ENCODE data around the gene UBE2M.
"Not testable (repeated sequence)": the region's sequence is repeated elsewhere in the genome, so short reads cannot be mapped to it uniquely, and the experiment has no call there.

Gene UBE2M

GRCh38 chr19:58582985-58583384 lies 24.6 kb upstream of the UBE2M start:
- no peak for DNase-seq (ENCODE audit: low spot score)
- CTCF ChIA-PET, result no interaction called here

GRCh38 chr19:58581227-58582141 lies 23.1 kb upstream of the UBE2M start:
- DNase-seq (ENCODE audit: low spot score), result no peak
- ChIA-PET CTCF (no interaction called here), POLR2A (ENCODE audit: low non-redundant PET) (no interaction called here)
- H3K27ac ChIP-seq, result peak overlapping the region; percentile 31
- TF ChIP-seq CTCF (conservative IDR thresholded peaks at IDR 0.05; ENCODE audit: low read depth), result peak; percentile 68

More at GRCh38 chr19:58582985-58583384, 24.6 kb upstream of the UBE2M start:
- POLR2A ChIA-PET (ENCODE audit: low non-redundant PET), result no interaction called here
- H3K27ac ChIP-seq, result no peak overlapping the region
- no peak for TF ChIP-seq CTCF (conservative IDR thresholded peaks at IDR 0.05; ENCODE audit: low read depth)

GRCh38 chr19:58579473-58580142 lies 21.2 kb upstream of the UBE2M start:
- CTCF ChIA-PET, result interaction anchor here (0.5 to 0.8 kb wide), 2 partner anchors 60 to 118 kb away, joined by 3 read pairs; partner anchors contain the start of gene ZBTB45
- H3K27ac ChIP-seq, result no peak overlapping the region
- POLR2A ChIA-PET (ENCODE audit: low non-redundant PET), result no interaction called here
- TF ChIP-seq CTCF (conservative IDR thresholded peaks at IDR 0.05; ENCODE audit: low read depth), result no peak
- no peak for DNase-seq (ENCODE audit: low spot score)

- no peak for DNase-seq (ENCODE audit: low spot score)
- H3K27ac ChIP-seq, result 0 out of 2 replicates have a peak overlapping the region, but pooled peaks have one; percentile 13
- CTCF ChIA-PET, result interaction anchor here (0.6 kb wide), 1 partner anchor 44 kb away, joined by 3 read pairs; no protein-coding TSS in a partner anchor
- TF ChIP-seq CTCF (conservative IDR thresholded peaks at IDR 0.05; ENCODE audit: low read depth), result no peak
- POLR2A ChIA-PET (ENCODE audit: low non-redundant PET), result no interaction called here
Measured at GRCh38 chr19:58578012-58578925, 19.9 kb upstream of the UBE2M start.

- CTCF ChIA-PET; DNase-seq (ENCODE audit: low spot score); POLR2A ChIA-PET (ENCODE audit: low non-redundant PET): not testable (repeated sequence)
Measured at GRCh38 chr19:58577581-58577980, 19.2 kb upstream of the UBE2M start.

GRCh38 chr19:58575183-58576041 lies 17.0 kb upstream of the UBE2M start:
- ChIA-PET POLR2A (ENCODE audit: low non-redundant PET) (interaction anchor here (0.6 to 1.0 kb wide), 2 partner anchors 13 to 51 kb away, joined by 3 to 5 read pairs; no protein-coding TSS in a partner anchor), CTCF (interaction anchor here (1.1 kb wide), 1 partner anchor 9 kb away, joined by 3 read pairs; no protein-coding TSS in a partner anchor)
- DNase-seq (ENCODE audit: low spot score), result peak; percentile 83
- peak overlapping the region; percentile 94 for H3K27ac ChIP-seq
- TF ChIP-seq CTCF (conservative IDR thresholded peaks at IDR 0.05; ENCODE audit: low read depth), result no peak

More at GRCh38 chr19:58577581-58577980, 19.2 kb upstream of the UBE2M start:
- H3K27ac ChIP-seq, result 0 out of 2 replicates have a peak overlapping the region, but pooled peaks have one; percentile 94
